ENCODE measurements around the gene NOMO2. TPM values are rescaled to one million over a fixed set of nuclear protein-coding genes. Genes with fewer than 3 reads are reported as not detected.
"Not testable (repeated sequence)": the region's sequence is repeated elsewhere in the genome, so short reads cannot be mapped to it uniquely, and the experiment has no call there.

Gene NOMO2
- 135 and 144 TPM in 2 replicates for total RNA-seq (2014; rRNA removed; shearing (Covaris generic))
- polyA plus RNA-seq (2016; fragmentation: Nextera tagmentation; extraction: Ambion mirVana): 135 and 139 TPM in 2 replicates

- peak within 1 kb of the TSS; percentile 68 for H3K4me2 ChIP-seq (ENCODE audit: unreplicated experiment)
- H3F3A ChIP-seq (ENCODE audit: insufficient read depth); H3K9me2 ChIP-seq (ENCODE audit: insufficient read depth); H3K9me3 ChIP-seq (ENCODE audit: low read depth); H3K27me3 ChIP-seq (replicated peaks; ENCODE audit: insufficient read depth); H3K36me3 ChIP-seq (ENCODE audit: low read depth); in situ Hi-C loops (cut with MboI); H4K20me1 ChIP-seq (ENCODE audit: insufficient read depth); H3K27ac ChIP-seq; H3K4me1 ChIP-seq (ENCODE audit: insufficient read depth): not testable (repeated sequence)
- WGBS, 2 experiments (ENCODE audit: low coverage in 1 of 2, low lambda C conversion rate in 2 of 2, missing lambda C conversion rate in 2 of 2): 2 to 3% methylated on average over 21 to 40 of the region's 66 CpGs
- peak within 1 kb of the TSS; percentile 60 for H2AFZ ChIP-seq
- DNase-seq: peak; percentile 40
- H3K9ac ChIP-seq: peak within 1 kb of the TSS; percentile 70
- peaks cover 14% of the 10 kb centered on the region for H3K79me2 ChIP-seq (ENCODE audit: insufficient read depth)
- peak within 1 kb of the TSS; percentile 73 for H3K4me3 ChIP-seq
Measured at GRCh38 chr16:18561727-18562314, at the start of gene NOMO2. TSS of gene NOMO2 (minus strand) at chr16:18562097. CDS start at chr16:18562040, 57 bp downstream.

GRCh38 chr16:18610147-18610803 is 48.4 kb upstream of the NOMO2 start:
- H3K9me3 ChIP-seq (ENCODE audit: low read depth); H4K20me1 ChIP-seq (ENCODE audit: insufficient read depth); in situ Hi-C loops (cut with MboI); H2AFZ ChIP-seq; H3K79me2 ChIP-seq (ENCODE audit: insufficient read depth); H3K4me1 ChIP-seq (ENCODE audit: insufficient read depth); H3K9me2 ChIP-seq (ENCODE audit: insufficient read depth); H3K4me2 ChIP-seq (ENCODE audit: unreplicated experiment); H3F3A ChIP-seq (ENCODE audit: insufficient read depth); H3K36me3 ChIP-seq (ENCODE audit: low read depth); H3K4me3 ChIP-seq; H3K27ac ChIP-seq; H3K9ac ChIP-seq; H3K27me3 ChIP-seq (replicated peaks; ENCODE audit: insufficient read depth); DNase-seq: not testable (repeated sequence)
- WGBS, 2 experiments (ENCODE audit: low coverage in 1 of 2, low lambda C conversion rate in 2 of 2, missing lambda C conversion rate in 2 of 2): 17 to 22% methylated on average over 4 of the region's 4 CpGs

GRCh38 chr16:18608271-18608670 is 46.4 kb upstream of the NOMO2 start:
- H3K36me3 ChIP-seq (ENCODE audit: low read depth); H3K9me2 ChIP-seq (ENCODE audit: insufficient read depth); H3K4me3 ChIP-seq; H3K27me3 ChIP-seq (replicated peaks; ENCODE audit: insufficient read depth); in situ Hi-C loops (cut with MboI); H3K79me2 ChIP-seq (ENCODE audit: insufficient read depth); H3K4me1 ChIP-seq (ENCODE audit: insufficient read depth); H3K9ac ChIP-seq; H3K9me3 ChIP-seq (ENCODE audit: low read depth); H4K20me1 ChIP-seq (ENCODE audit: insufficient read depth); H3F3A ChIP-seq (ENCODE audit: insufficient read depth); DNase-seq; H2AFZ ChIP-seq; H3K27ac ChIP-seq; H3K4me2 ChIP-seq (ENCODE audit: unreplicated experiment): not testable (repeated sequence)
- 40 to 46% methylated on average over 6 of the region's 6 CpGs for WGBS, 2 experiments (ENCODE audit: low coverage in 1 of 2, low lambda C conversion rate in 2 of 2, missing lambda C conversion rate in 2 of 2)

- H3K4me3 ChIP-seq; DNase-seq; H3K79me2 ChIP-seq (ENCODE audit: insufficient read depth); H3K27me3 ChIP-seq (replicated peaks; ENCODE audit: insufficient read depth); in situ Hi-C loops (cut with MboI); H3K4me2 ChIP-seq (ENCODE audit: unreplicated experiment); H3K9me3 ChIP-seq (ENCODE audit: low read depth); H3K9me2 ChIP-seq (ENCODE audit: insufficient read depth); H3K36me3 ChIP-seq (ENCODE audit: low read depth); H3K4me1 ChIP-seq (ENCODE audit: insufficient read depth); H3K9ac ChIP-seq; H3K27ac ChIP-seq; H4K20me1 ChIP-seq (ENCODE audit: insufficient read depth); H3F3A ChIP-seq (ENCODE audit: insufficient read depth); H2AFZ ChIP-seq: not testable (repeated sequence)
- WGBS, 2 experiments (ENCODE audit: low coverage in 1 of 2, low lambda C conversion rate in 2 of 2, missing lambda C conversion rate in 2 of 2): 33 to 86% methylated on average over 1 of the region's 4 CpGs
Measured at GRCh38 chr16:18603572-18604246, 41.8 kb upstream of the NOMO2 start.

- H3K4me1 ChIP-seq (ENCODE audit: insufficient read depth); H3K4me2 ChIP-seq (ENCODE audit: unreplicated experiment); H3K27me3 ChIP-seq (replicated peaks; ENCODE audit: insufficient read depth); H3F3A ChIP-seq (ENCODE audit: insufficient read depth); H2AFZ ChIP-seq; DNase-seq; H3K9ac ChIP-seq; H3K4me3 ChIP-seq; H3K36me3 ChIP-seq (ENCODE audit: low read depth); H3K9me3 ChIP-seq (ENCODE audit: low read depth); in situ Hi-C loops (cut with MboI); H3K27ac ChIP-seq; H4K20me1 ChIP-seq (ENCODE audit: insufficient read depth); H3K79me2 ChIP-seq (ENCODE audit: insufficient read depth); H3K9me2 ChIP-seq (ENCODE audit: insufficient read depth): not testable (repeated sequence)
- WGBS, 2 experiments (ENCODE audit: low coverage in 1 of 2, low lambda C conversion rate in 2 of 2, missing lambda C conversion rate in 2 of 2): 32 to 33% methylated on average over 1 of the region's 1 CpG
Measured at GRCh38 chr16:18598582-18598981, 36.7 kb upstream of the NOMO2 start.

- H3K36me3 ChIP-seq (ENCODE audit: low read depth); H3K9me3 ChIP-seq (ENCODE audit: low read depth); H3K4me1 ChIP-seq (ENCODE audit: insufficient read depth); H3K9me2 ChIP-seq (ENCODE audit: insufficient read depth); H3F3A ChIP-seq (ENCODE audit: insufficient read depth); H3K27ac ChIP-seq; DNase-seq; H2AFZ ChIP-seq; H3K4me2 ChIP-seq (ENCODE audit: unreplicated experiment); H4K20me1 ChIP-seq (ENCODE audit: insufficient read depth); in situ Hi-C loops (cut with MboI); H3K4me3 ChIP-seq; H3K79me2 ChIP-seq (ENCODE audit: insufficient read depth); H3K27me3 ChIP-seq (replicated peaks; ENCODE audit: insufficient read depth); H3K9ac ChIP-seq: not testable (repeated sequence)
- WGBS, 2 experiments (ENCODE audit: low coverage in 1 of 2, low lambda C conversion rate in 2 of 2, missing lambda C conversion rate in 2 of 2): 21 to 27% methylated on average over 2 of the region's 2 CpGs
Measured at GRCh38 chr16:18597734-18598133, 35.8 kb upstream of the NOMO2 start.

GRCh38 chr16:18597319-18597718 is 35.4 kb upstream of the NOMO2 start:
- H3K27me3 ChIP-seq (replicated peaks; ENCODE audit: insufficient read depth); H3K4me3 ChIP-seq; H3K4me1 ChIP-seq (ENCODE audit: insufficient read depth); in situ Hi-C loops (cut with MboI); H3K79me2 ChIP-seq (ENCODE audit: insufficient read depth); H3K27ac ChIP-seq; DNase-seq; H4K20me1 ChIP-seq (ENCODE audit: insufficient read depth); H3F3A ChIP-seq (ENCODE audit: insufficient read depth); H3K4me2 ChIP-seq (ENCODE audit: unreplicated experiment); H3K9me3 ChIP-seq (ENCODE audit: low read depth); H3K36me3 ChIP-seq (ENCODE audit: low read depth); H2AFZ ChIP-seq; H3K9ac ChIP-seq; H3K9me2 ChIP-seq (ENCODE audit: insufficient read depth): not testable (repeated sequence)
- 3 to 4% methylated on average over 4 of the region's 4 CpGs for WGBS, 2 experiments (ENCODE audit: low coverage in 1 of 2, low lambda C conversion rate in 2 of 2, missing lambda C conversion rate in 2 of 2)

Measured in GM23248 (cell line).